ENCODE measurements around the gene TAF3.
A peak's percentile ranks its signal among the peaks of the same experiment; 100 is the strongest.

TAF3 gene

GRCh38 chr10:7998831-7999230 lies 180.5 kb downstream of the TAF3 start:
- FAIRE-seq = no peak
- no peak for TF ChIP-seq POLR2AphosphoS5 (IDR thresholded peaks at IDR 0.05; ENCODE audit: low read depth, low read length)
- no peak for TF ChIP-seq PAX5 (IDR thresholded peaks at IDR 0.05; ENCODE audit: insufficient read depth, low read length, severe bottlenecking)
- TF ChIP-seq POLR2A (IDR thresholded peaks at IDR 0.05; ENCODE audit: low read depth, low read length) = no peak
- no peak for TF ChIP-seq POU2F2 (IDR thresholded peaks at IDR 0.05; ENCODE audit: low read depth, low read length)
- TF ChIP-seq TAF1 (IDR thresholded peaks at IDR 0.05; ENCODE audit: low read depth, low read length) = no peak
- TF ChIP-seq SPI1 (IDR thresholded peaks at IDR 0.05; ENCODE audit: low read depth, low read length) = no peak
- no peak for DNase-seq (ENCODE audit: insufficient read length, low spot score)

- TF ChIP-seq PAX5 (IDR thresholded peaks at IDR 0.05; ENCODE audit: insufficient read depth, low read length, severe bottlenecking) (no peak), POU2F2 (IDR thresholded peaks at IDR 0.05; ENCODE audit: low read depth, low read length) (no peak), TAF1 (IDR thresholded peaks at IDR 0.05; ENCODE audit: low read depth, low read length) (no peak), SPI1 (IDR thresholded peaks at IDR 0.05; ENCODE audit: low read depth, low read length) (no peak), POLR2A (IDR thresholded peaks at IDR 0.05; ENCODE audit: low read depth, low read length) (no peak), POLR2AphosphoS5 (IDR thresholded peaks at IDR 0.05; ENCODE audit: low read depth, low read length) (no peak)
- no peak for FAIRE-seq
- DNase-seq (ENCODE audit: insufficient read length, low spot score) = no peak
Measured at GRCh38 chr10:8004469-8005000, 186.2 kb downstream of the TAF3 start.

- TF ChIP-seq POLR2AphosphoS5 (IDR thresholded peaks at IDR 0.05; ENCODE audit: low read depth, low read length) = no peak
- TF ChIP-seq POLR2A (IDR thresholded peaks at IDR 0.05; ENCODE audit: low read depth, low read length) = no peak
- peak; percentile 83 for TF ChIP-seq SPI1 (IDR thresholded peaks at IDR 0.05; ENCODE audit: low read depth, low read length)
- DNase-seq (ENCODE audit: insufficient read length, low spot score) (no peak), FAIRE-seq (peak; percentile 41)
Measured at GRCh38 chr10:8006274-8006999, 188.1 kb downstream of the TAF3 start.

- no peak for DNase-seq (ENCODE audit: insufficient read length, low spot score)
Measured at GRCh38 chr10:8009031-8009430, 190.7 kb downstream of the TAF3 start.

GRCh38 chr10:8013006-8013405 lies 194.7 kb downstream of the TAF3 start:
- no peak for TF ChIP-seq POLR2AphosphoS5 (IDR thresholded peaks at IDR 0.05; ENCODE audit: low read depth, low read length)
- no peak for TF ChIP-seq SPI1 (IDR thresholded peaks at IDR 0.05; ENCODE audit: low read depth, low read length)
- no peak for TF ChIP-seq POLR2A (IDR thresholded peaks at IDR 0.05; ENCODE audit: low read depth, low read length)
- TF ChIP-seq TAF1 (IDR thresholded peaks at IDR 0.05; ENCODE audit: low read depth, low read length) = no peak
- no peak for TF ChIP-seq POU2F2 (IDR thresholded peaks at IDR 0.05; ENCODE audit: low read depth, low read length)
- TF ChIP-seq PAX5 (IDR thresholded peaks at IDR 0.05; ENCODE audit: insufficient read depth, low read length, severe bottlenecking) = no peak
- FAIRE-seq = no peak
- no peak for DNase-seq (ENCODE audit: insufficient read length, low spot score)

More at GRCh38 chr10:8009031-8009430, 190.7 kb downstream of the TAF3 start:
- FAIRE-seq = no peak
- no peak for TF ChIP-seq SPI1 (IDR thresholded peaks at IDR 0.05; ENCODE audit: low read depth, low read length)
- no peak for TF ChIP-seq POLR2AphosphoS5 (IDR thresholded peaks at IDR 0.05; ENCODE audit: low read depth, low read length)
- TF ChIP-seq POU2F2 (IDR thresholded peaks at IDR 0.05; ENCODE audit: low read depth, low read length) = no peak
- TF ChIP-seq TAF1 (IDR thresholded peaks at IDR 0.05; ENCODE audit: low read depth, low read length) = no peak
- TF ChIP-seq POLR2A (IDR thresholded peaks at IDR 0.05; ENCODE audit: low read depth, low read length) = no peak
- no peak for TF ChIP-seq PAX5 (IDR thresholded peaks at IDR 0.05; ENCODE audit: insufficient read depth, low read length, severe bottlenecking)

GRCh38 chr10:8013619-8014018 lies 195.3 kb downstream of the TAF3 start:
- FAIRE-seq (no peak), DNase-seq (ENCODE audit: insufficient read length, low spot score) (no peak)
- no peak for TF ChIP-seq POLR2AphosphoS5 (IDR thresholded peaks at IDR 0.05; ENCODE audit: low read depth, low read length)

- FAIRE-seq = no peak
- TF ChIP-seq POU2F2 (IDR thresholded peaks at IDR 0.05; ENCODE audit: low read depth, low read length) = no peak
- TF ChIP-seq POLR2A (IDR thresholded peaks at IDR 0.05; ENCODE audit: low read depth, low read length) = no peak
- TF ChIP-seq TAF1 (IDR thresholded peaks at IDR 0.05; ENCODE audit: low read depth, low read length) = no peak
- no peak for TF ChIP-seq SPI1 (IDR thresholded peaks at IDR 0.05; ENCODE audit: low read depth, low read length)
- TF ChIP-seq PAX5 (IDR thresholded peaks at IDR 0.05; ENCODE audit: insufficient read depth, low read length, severe bottlenecking) = no peak
- no peak for TF ChIP-seq POLR2AphosphoS5 (IDR thresholded peaks at IDR 0.05; ENCODE audit: low read depth, low read length)
- no peak for DNase-seq (ENCODE audit: insufficient read length, low spot score)
Measured at GRCh38 chr10:8014649-8015048, 196.3 kb downstream of the TAF3 start.

GRCh38 chr10:8017277-8017676 lies 199.0 kb downstream of the TAF3 start:
- no peak for TF ChIP-seq POU2F2 (IDR thresholded peaks at IDR 0.05; ENCODE audit: low read depth, low read length)
- no peak for TF ChIP-seq SPI1 (IDR thresholded peaks at IDR 0.05; ENCODE audit: low read depth, low read length)
- TF ChIP-seq PAX5 (IDR thresholded peaks at IDR 0.05; ENCODE audit: insufficient read depth, low read length, severe bottlenecking) = no peak
- no peak for TF ChIP-seq POLR2A (IDR thresholded peaks at IDR 0.05; ENCODE audit: low read depth, low read length)
- TF ChIP-seq TAF1 (IDR thresholded peaks at IDR 0.05; ENCODE audit: low read depth, low read length) = no peak
- no peak for TF ChIP-seq POLR2AphosphoS5 (IDR thresholded peaks at IDR 0.05; ENCODE audit: low read depth, low read length)
- FAIRE-seq (no peak), DNase-seq (ENCODE audit: insufficient read length, low spot score) (no peak)

GRCh38 chr10:8023321-8023720 lies 205.0 kb downstream of the TAF3 start:
- DNase-seq (ENCODE audit: insufficient read length, low spot score) (no peak), FAIRE-seq (no peak)

GRCh38 chr10:8023851-8024250 lies 205.5 kb downstream of the TAF3 start:
- TF ChIP-seq SPI1 (IDR thresholded peaks at IDR 0.05; ENCODE audit: low read depth, low read length) = no peak
- no peak for TF ChIP-seq POU2F2 (IDR thresholded peaks at IDR 0.05; ENCODE audit: low read depth, low read length)
- TF ChIP-seq POLR2A (IDR thresholded peaks at IDR 0.05; ENCODE audit: low read depth, low read length) = no peak
- DNase-seq (ENCODE audit: insufficient read length, low spot score) (no peak), FAIRE-seq (no peak)

More at GRCh38 chr10:8023321-8023720, 205.0 kb downstream of the TAF3 start:
- TF ChIP-seq PAX5 (IDR thresholded peaks at IDR 0.05; ENCODE audit: insufficient read depth, low read length, severe bottlenecking) = no peak
